GM19438 (cell line): ENCODE measurements around the gene KCNK13.
"Not testable (repeated sequence)": the region's sequence is repeated elsewhere in the genome, so short reads cannot be mapped to it uniquely, and the experiment has no call there.

Experiments used
- ATAC-seq: cut with Tn5 transposase; IDR thresholded peaks from one replicate; pipeline ENCODE4 v1.9.1; 2021; ENCODE audit warnings: low read depth; ENCODE audit not compliant: unreplicated experiment

KCNK13 gene

DNA sequence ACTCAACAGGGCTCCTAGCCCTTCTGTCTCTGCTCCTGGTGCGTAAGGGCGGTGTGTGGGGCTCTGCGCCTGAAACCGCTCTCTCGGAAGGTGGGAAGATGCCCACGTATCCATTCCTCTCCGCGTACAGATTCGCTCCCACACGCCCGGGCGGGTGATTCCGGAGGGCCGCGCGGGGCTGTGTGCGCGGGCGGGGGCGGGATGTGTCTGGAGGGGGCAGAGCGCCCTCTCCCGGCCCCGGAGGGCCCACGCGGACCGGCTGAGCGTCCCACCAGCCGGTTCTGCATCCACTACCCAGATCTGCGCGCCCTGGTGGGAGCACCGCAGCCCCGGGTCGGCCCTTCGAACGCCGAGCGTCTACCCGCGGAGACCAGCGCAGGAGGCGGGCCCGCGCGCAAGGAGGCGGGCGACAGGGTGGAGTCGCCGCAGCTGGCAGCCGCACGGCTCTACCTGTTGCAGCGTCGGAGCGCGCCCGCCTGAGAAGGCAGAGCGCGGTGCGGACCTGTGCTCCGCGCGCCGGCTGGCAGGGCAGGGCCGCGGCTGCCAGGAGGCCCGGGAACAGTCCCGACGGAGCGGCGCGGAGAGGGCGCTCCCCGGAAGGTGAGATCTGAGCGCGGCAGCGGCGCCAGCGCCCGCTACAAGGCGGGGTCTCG lies 1.4 kb upstream of the KCNK13 start:
- ATAC-seq = peak; percentile 68

GRCh38 chr14:90060965-90061684 lies 669 bp upstream of the KCNK13 start:
- ATAC-seq = no peak

- ATAC-seq = no peak
These were observed 467 bp downstream of the KCNK13 start for GRCh38 chr14:90062127-90062794.

DNA sequence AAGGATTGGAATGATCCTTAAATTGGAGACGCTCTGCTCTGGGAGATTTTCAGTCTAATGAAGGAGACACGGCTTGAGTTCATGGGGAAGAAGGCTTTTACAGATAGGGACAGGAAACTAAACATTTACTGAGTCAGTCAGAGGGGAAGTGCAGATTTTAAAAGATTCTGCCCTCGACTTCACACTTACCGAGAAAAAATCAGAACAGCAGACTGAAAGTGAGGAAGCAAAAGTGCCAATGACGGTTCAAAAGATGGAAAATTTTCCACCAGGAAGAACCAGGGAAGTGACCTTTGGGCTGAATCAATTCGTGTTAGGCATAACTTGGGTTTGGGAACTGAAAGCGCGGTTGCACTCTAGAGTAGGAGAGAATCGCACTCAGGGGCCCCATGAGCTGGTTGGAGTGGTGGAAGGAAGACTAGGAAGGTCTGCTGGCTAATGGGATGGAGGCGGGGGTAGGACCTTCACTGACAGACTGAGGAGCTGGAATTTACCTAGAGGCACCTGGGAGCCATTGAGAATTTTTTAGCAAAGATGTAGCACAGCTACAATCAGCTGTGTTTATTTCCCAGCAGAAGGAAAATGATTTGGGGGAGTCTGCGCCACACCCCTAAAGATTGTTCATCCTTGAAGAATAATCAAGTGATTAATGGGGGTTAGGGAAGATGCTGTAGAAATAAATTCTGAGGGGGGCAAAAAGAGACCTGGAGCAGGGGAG lies 1.2 kb downstream of the KCNK13 start:
- no peak for ATAC-seq

- no peak for ATAC-seq
These were observed 10.6 kb downstream of the KCNK13 start for GRCh38 chr14:90072350-90072749.

DNA sequence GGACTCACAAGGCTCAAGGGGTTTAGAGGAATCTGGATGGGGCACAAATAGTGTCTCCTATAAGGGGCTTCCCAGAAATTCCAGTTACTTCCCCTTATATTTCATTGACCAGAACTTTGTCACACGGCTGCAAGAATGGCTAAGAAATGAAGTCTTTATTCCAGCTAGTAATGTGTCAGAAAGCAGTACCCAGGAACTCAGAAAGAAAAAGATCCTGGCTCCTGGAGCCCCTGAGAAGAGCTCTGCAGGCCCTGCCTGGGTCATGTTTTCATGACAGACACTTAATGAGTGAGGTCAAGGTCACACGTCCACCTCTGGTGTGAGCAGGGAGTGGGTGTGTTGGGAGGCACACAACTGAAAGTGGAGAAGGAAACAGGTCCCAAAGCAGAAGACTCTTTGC lies 17.8 kb downstream of the KCNK13 start:
- no peak for ATAC-seq

DNA sequence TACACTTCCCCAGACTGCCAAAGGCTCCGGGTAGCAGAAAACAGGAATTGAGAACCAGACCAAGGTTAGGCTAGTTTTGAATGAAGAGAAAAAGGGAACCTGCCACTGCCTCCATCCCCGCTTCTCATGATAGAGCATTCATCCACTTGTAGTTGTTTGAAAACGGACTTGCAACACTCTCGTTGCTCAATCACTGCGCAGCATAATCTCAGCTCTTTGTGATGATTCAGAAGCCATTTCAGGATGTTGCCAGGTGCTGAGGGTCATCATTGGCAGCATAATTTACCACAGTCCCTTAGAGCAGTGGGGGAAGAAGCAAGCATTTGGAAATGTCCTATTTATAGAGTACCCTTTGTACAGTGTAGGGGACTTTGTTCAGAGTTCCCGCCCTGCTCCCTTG lies 25.6 kb downstream of the KCNK13 start:
- no peak for ATAC-seq

DNA sequence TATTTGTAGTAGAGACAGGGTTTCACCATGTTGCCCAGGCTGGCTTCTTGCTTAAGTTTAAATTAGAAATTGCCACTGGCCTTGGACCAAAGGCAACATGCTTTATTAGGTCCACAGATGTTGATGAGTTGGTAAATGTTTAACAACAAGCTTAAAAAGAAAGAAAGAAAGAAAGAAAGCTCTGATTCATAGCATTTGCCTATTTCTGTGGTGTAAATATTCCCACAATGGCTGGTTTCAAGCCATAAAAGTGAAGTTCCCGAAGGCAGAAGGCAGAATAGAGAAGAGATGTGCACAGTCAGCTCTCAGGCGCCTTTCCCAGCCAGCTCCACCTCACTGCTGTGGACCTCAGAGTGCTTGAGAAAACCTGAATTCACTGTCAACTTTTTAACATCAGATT lies 26.4 kb downstream of the KCNK13 start:
- no peak for ATAC-seq

- ATAC-seq = not testable (repeated sequence)
These were observed 27.7 kb downstream of the KCNK13 start for GRCh38 chr14:90089486-90089885.

DNA sequence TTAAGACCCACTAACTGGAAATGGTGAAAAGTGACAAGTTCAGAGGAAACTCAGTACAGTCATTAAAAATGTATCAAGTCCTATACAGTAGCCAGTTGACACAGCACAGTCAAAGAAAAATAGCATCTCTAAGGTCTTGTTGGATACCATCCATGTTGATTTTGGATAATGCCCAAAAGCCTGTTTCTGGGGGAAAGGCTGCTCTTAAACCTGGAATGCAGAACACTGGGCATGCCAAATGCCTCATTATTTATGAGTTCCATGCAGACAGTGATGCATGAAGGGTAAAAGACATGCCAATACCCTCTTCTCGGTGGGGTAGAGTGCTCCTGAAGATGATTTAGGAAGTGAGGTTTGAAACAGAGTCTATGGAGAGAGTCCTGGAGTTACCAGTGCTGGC lies 29.6 kb downstream of the KCNK13 start:
- no peak for ATAC-seq

DNA sequence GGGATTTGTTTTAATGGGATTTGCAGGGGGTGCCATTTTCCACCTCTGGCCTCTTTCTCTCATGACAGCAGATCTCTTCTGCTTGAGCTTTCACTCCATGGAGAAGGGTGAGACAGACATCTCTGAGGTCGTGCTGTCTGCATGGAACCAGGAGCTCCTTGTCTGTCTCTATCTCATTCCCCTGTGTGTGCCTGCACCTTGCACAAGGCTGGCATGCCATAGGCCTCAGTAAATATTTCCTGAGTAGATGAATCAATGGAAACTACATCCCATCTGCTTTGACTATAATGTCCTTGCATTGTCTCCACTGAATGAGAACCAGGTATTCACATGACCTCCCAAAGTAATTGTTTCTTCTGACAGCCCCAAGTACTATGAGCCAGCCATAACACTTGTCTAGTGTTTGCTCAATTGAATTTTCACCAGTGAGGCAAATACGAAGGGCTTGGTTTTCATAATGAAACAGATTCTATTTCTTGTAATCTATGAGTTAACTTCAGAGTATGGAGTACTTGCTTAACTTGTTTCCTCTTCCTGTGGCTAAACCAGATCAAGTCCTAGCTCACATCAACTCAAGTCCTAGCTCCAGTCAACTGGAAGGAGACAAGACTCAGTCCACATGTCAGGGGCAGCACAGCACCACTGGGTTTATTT lies 32.3 kb downstream of the KCNK13 start:
- no peak for ATAC-seq

DNA sequence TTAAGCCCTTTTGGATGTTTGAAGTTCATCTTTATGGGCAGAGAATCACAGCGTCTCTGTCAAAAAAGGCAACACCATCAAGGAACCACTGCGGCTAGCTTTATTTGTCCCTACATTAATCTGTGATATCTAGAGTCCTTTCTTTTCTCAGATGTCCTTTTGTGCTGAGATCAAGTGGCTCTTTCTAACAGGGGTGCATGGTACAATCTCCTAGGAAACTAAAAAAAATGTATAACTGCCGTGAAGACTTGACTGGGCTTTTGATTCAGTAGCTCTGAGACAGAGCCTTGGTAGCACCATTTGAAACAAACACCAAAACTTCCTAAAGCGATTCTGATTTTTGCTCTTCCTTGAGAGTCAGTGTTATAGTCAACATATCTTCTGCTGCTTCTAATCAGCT lies 33.3 kb downstream of the KCNK13 start:
- ATAC-seq = no peak

DNA sequence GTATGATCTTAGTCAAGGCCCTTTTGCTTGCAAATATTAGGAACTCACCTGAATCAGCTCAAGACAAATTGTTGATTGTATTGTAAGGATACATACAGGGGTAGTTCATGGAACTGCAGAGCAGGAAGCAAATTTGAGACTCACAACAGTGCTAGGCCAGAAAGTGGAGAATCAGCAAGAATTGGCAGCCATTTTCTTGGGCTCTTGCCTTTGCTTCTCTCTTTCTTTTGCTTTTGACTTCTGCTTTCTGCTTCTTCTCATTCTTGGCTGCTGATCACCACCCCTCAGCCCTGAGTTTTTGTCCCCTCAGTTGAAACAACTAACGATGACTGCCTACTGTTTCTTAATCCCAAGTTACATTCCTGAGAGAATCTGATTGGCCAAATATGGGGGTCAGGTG lies 34.8 kb downstream of the KCNK13 start:
- ATAC-seq = no peak

- no peak for ATAC-seq
These were observed 42.0 kb downstream of the KCNK13 start for GRCh38 chr14:90103808-90104207.

DNA sequence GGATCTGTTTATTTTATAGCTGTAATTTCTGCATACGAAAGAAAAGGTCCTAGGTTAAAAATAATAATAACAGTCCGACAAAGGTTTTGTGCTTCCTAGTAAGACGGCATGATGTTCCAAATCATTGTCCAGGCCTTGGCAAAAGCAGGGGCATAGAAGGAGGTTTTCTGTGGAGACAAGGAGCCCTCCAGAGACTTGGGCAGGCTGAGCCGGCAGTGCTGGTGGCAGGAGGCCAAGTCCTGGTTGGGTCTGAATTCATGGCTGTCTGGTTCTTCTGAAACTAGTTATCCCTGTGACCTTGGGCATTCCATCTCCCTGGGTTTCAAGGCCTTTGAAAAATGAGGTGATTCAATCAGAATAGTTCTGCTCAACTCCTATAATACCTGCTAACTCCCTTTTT lies 44.0 kb downstream of the KCNK13 start:
- ATAC-seq = no peak

- no peak for ATAC-seq
These were observed 46.0 kb downstream of the KCNK13 start for GRCh38 chr14:90107789-90108188.

DNA sequence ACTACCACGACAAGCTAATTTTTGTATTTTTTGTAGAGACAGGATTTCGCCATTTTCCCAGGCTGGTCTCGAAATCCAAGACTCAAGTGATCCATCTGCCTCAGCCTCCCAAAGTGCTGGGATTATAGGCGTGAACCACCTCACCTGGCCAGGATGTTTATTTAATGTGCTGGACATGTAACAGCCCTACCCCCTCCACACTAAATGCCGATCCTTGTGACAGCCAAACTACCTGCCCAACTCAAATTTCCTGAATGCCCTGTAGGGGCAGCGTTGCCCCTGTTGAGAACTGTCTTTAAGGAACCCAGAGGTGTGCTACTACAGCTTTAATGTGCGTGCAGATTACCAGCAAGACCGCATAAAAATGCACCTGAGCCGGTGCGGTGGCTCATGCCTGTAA lies 48.1 kb downstream of the KCNK13 start:
- ATAC-seq = no peak

GRCh38 chr14:90111895-90112534 lies 50.2 kb downstream of the KCNK13 start:
- no peak for ATAC-seq

GRCh38 chr14:90114554-90114953 lies 52.8 kb downstream of the KCNK13 start:
- ATAC-seq = no peak

GRCh38 chr14:90115780-90116179 lies 54.0 kb downstream of the KCNK13 start:
- no peak for ATAC-seq
